Calu3 (cell line): Measurements from ENCODE around the gene C11orf91. TPM values are rescaled to one million over a fixed set of nuclear protein-coding genes. Genes with fewer than 3 reads are reported as not detected.

ENCODE experiments used
- BruUV-seq: library from RNA; stranded (reverse); fragments of 400-500 nt; replicated peaks from 2 replicates; lab custom pipeline; 2021; lab: Mats Ljungman, UMichigan
- CTCF ChIA-PET: fragments of 300-600 bp; sonication (Branson Sonifier 250); formaldehyde crosslinking; loops from one replicate; lab custom pipeline; 2022; ENCODE audit warnings: antibody characterized with exemption; lab: Charles Lee
- DNase-seq: peaks from one replicate; pipeline ENCODE4 v3.0.0; 2022
- H3K27ac Mint-ChIP-seq: one replicate; pipeline ENCODE4 v1.8.0; 2022; ENCODE audit warnings: mixed read lengths; ENCODE audit not compliant: unreplicated experiment
- H3K27me3 Mint-ChIP-seq: one replicate; pipeline ENCODE4 v1.8.0; 2022; ENCODE audit warnings: mixed read lengths; ENCODE audit not compliant: unreplicated experiment
- H3K36me3 Mint-ChIP-seq: one replicate; pipeline ENCODE4 v1.8.0; 2022; ENCODE audit warnings: mild to moderate bottlenecking, moderate library complexity, mixed read lengths; ENCODE audit not compliant: insufficient read depth, unreplicated experiment
- H3K4me1 Mint-ChIP-seq: one replicate; pipeline ENCODE4 v1.8.0; 2022; ENCODE audit warnings: mild to moderate bottlenecking, low read depth, mixed read lengths; ENCODE audit not compliant: unreplicated experiment
- H3K4me3 Mint-ChIP-seq: one replicate; pipeline ENCODE4 v1.8.0; 2022; ENCODE audit warnings: mild to moderate bottlenecking, low read depth, moderate library complexity, mixed read lengths; ENCODE audit not compliant: unreplicated experiment
- H3K9me3 Mint-ChIP-seq: one replicate; pipeline ENCODE4 v1.8.0; 2022; ENCODE audit warnings: low read depth, mixed read lengths; ENCODE audit not compliant: unreplicated experiment
- intact Hi-C: fragments of 100-400 bp; cut with micrococcal nuclease; formaldehyde crosslinking; loops from one replicate; pipeline ENCODE4 v1.10.0; 2022; ENCODE audit not compliant: unreplicated experiment
- total RNA-seq: library from RNA; stranded (reverse); gene quantifications from 2 replicates; pipeline ENCODE4 v1.2.3, GENCODE V29; 2022
- TF ChIP-seq, protein P1 (sequence below): fragments of 200-600 bp; IDR thresholded peaks from one replicate; pipeline ENCODE4 v1.8.0; 2022; ENCODE audit warnings: antibody characterized with exemption; ENCODE audit not compliant: unreplicated experiment

The C11orf91 gene
- total RNA-seq, 1 experiment from 2014 or later = 5.8 TPM

DNA sequence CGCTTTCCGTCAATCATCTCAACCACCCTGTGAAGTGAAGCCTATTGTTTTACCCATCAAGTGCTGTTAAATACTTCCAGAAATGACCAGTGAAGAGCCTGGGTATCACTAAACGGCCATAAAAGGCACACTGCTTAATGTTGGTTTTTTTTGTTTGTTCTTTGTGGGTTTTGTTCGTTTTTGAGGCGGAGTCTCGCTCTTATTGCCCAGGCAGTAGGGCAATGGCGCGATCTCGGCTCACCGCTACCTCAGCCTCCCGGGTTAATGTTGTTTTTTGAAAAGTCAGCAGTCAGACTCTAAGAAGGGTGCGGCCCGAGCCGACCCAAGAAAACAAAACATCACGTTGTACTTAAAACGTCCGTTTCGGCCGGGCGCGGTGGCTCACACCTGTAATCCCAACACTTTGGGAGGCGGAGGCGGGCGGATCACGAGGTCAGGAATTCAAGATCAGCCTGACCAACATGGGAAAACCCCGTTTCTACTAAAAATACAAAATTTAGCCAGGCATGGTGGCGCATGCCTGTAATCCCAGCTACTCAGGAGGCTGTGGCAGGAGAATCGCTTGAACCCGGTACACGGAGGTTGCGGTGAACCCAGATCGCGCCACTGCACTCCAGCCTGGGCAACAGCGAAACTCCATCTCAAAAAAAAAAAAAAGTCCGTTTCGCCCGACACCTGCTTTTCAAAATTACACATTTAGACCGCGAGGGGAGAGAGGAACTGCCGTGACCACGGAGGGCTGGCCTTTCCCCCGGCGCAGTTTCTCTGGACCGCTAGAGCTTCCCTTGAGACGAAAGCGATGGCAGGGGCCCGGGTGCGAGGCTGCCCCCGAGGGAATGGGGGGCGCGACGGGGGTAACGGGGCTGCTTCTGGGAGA is 34.9 kb upstream of the C11orf91 start:
- Mint-ChIP-seq H3K4me3 (peak overlapping the region; percentile 77), H3K36me3 (peaks cover 64% of the 10 kb centered on the region), H3K27ac (peak overlapping the region; percentile 58), H3K27me3 (no peaks in the 10 kb centered on the region), H3K4me1 (peaks cover 51% of the 10 kb centered on the region), H3K9me3 (peaks cover 2% of the 10 kb centered on the region)
- no peak for DNase-seq
- BruUV-seq = no TSS peak
- CTCF ChIA-PET = interaction anchor here (0.6 to 3.5 kb wide), 4 partner anchors 19 to 237 kb away, joined by 3 to 15 read pairs (median 6); no protein-coding TSS in a partner anchor
- intact Hi-C loops = loop anchor here (2.0 kb wide), 1 partner anchor 43 kb away; no protein-coding TSS in a partner anchor
- TF ChIP-seq, protein P1, sequence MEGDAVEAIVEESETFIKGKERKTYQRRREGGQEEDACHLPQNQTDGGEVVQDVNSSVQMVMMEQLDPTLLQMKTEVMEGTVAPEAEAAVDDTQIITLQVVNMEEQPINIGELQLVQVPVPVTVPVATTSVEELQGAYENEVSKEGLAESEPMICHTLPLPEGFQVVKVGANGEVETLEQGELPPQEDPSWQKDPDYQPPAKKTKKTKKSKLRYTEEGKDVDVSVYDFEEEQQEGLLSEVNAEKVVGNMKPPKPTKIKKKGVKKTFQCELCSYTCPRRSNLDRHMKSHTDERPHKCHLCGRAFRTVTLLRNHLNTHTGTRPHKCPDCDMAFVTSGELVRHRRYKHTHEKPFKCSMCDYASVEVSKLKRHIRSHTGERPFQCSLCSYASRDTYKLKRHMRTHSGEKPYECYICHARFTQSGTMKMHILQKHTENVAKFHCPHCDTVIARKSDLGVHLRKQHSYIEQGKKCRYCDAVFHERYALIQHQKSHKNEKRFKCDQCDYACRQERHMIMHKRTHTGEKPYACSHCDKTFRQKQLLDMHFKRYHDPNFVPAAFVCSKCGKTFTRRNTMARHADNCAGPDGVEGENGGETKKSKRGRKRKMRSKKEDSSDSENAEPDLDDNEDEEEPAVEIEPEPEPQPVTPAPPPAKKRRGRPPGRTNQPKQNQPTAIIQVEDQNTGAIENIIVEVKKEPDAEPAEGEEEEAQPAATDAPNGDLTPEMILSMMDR = no peak

DNA sequence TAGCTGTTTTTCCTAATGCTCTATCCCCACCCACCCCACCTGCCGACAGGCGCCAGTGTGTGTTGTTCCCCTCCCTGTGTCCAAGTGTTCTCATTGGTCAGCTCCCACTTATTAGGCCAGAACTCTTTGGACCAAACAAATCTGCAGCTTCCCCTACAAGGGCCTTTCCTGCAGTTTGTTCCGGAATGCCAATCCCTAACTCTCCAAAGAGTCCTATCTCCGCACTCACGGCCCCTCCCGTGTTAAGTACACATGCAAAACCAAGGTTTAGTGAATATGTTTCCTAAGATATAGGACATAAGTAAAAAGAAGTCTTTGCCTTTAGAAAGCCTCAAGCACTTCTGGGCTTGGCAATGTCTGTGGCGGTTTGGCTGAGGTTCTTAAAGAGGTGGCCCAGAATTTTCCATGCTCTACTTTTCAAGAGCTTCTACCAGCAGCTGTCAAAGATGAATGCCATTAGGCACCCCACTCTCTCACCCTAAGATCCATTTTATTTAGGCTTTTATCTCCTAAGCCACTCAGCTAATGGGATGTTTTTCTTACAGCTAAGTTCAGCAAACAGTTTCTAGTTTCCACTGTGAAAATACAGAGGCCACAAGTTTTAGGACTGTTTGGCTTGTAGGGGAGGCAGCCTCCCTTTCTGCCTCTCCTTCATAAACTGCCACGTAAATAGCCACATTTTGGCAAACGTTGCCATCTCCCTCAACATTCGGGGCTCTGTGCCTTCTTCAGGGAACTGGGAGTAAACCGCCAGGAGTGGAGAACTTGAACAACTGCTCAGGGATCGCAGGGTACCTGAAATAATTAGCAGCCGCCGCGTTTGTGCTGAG is 34.0 kb upstream of the C11orf91 start:
- peak overlapping the region; percentile 77 for H3K4me3 Mint-ChIP-seq
- CTCF ChIA-PET = interaction anchor here (0.6 to 3.5 kb wide), 7 partner anchors 8 to 43 kb away, joined by 3 to 15 read pairs (median 4); no protein-coding TSS in a partner anchor
- H3K9me3 Mint-ChIP-seq = peaks cover 2% of the 10 kb centered on the region
- intact Hi-C loops = loop anchor here (2.0 kb wide), 1 partner anchor 42 kb away; no protein-coding TSS in a partner anchor
- TF ChIP-seq, protein P1 = no peak
- no peaks in the 10 kb centered on the region for H3K27me3 Mint-ChIP-seq
- TSS peak; percentile 52 for BruUV-seq
- H3K27ac Mint-ChIP-seq = peak overlapping the region; percentile 58
- H3K4me1 Mint-ChIP-seq = peaks cover 55% of the 10 kb centered on the region
- peak; percentile 60 for DNase-seq
- H3K36me3 Mint-ChIP-seq = peaks cover 71% of the 10 kb centered on the region

DNA sequence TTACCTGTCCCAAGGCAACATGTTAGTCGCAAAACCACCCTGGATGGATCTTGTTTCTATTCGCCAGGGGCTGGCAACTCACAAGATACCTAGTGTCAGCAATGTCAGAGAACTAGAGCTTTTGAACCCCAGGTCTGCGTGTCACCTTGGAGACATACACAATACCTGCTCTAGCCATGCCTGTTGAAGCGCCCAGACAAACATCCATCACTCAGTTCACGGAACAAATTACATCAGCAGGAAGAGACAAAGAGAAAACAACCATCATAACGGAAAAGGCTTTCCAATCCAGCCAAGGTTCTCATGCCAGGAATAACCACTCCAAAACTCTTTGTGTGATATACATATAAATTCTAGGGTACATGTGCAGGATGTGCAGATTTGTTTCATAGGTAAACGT is 33.4 kb upstream of the C11orf91 start:
- TF ChIP-seq, protein P1 = no peak
- Mint-ChIP-seq H3K4me1 (peaks cover 54% of the 10 kb centered on the region), H3K27me3 (no peaks in the 10 kb centered on the region), H3K4me3 (peak overlapping the region; percentile 77), H3K27ac (peak overlapping the region; percentile 58), H3K9me3 (no peaks in the 10 kb centered on the region), H3K36me3 (peaks cover 78% of the 10 kb centered on the region)
- no TSS peak for BruUV-seq
- no peak for DNase-seq
- CTCF ChIA-PET = interaction anchor here (0.6 to 3.5 kb wide), 7 partner anchors 9 to 42 kb away, joined by 3 to 15 read pairs (median 4); no protein-coding TSS in a partner anchor
- intact Hi-C loops = loop anchor here (2.0 kb wide), 1 partner anchor 41 kb away; no protein-coding TSS in a partner anchor
